HG03432 (cell line): Measurements from ENCODE around the gene PLXNA1.

Experiments
- ATAC-seq: cut with Tn5 transposase; IDR thresholded peaks from one replicate; pipeline ENCODE4 v1.9.1; 2021; ENCODE audit warnings: mild to moderate bottlenecking, moderate library complexity; ENCODE audit not compliant: unreplicated experiment

The PLXNA1 gene

GRCh38 chr3:126952983-126953660 is 29.8 kb upstream of the PLXNA1 start:
- no peak for ATAC-seq

DNA sequence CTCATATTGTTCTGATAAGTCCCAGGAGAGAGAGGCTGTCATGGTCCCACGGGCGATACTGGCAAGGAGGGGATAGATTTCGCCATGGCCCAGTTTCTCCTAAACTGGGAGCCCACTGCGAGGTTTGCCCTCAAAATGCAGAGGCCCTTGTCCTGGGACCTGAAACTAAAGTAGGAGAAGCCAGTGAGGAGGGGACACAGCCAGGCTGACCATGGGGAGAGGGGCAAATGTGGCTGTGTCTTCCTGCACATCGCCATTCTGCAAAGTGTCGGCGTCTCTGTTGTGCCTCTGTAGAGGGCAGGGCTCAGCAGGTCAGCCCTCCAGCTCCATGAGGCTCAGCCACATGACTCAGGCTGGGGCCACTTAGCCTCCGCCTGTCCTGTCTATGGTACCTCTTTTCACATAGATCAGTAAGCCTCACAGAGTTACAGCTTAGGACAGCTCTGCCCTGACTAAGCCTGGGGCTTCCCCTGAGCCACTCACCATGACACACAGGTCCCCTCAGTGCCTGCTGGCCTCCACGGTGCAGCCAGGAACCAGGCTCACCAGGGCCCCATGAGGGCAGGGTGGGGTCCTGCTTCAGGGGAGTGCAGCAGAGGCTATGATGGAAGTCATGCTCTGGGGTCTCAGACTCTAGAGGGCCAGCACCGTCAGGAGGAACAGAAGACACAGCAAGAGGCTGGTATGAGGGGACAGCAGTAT is 28.6 kb upstream of the PLXNA1 start:
- peak; percentile 73 for ATAC-seq

- ATAC-seq, result peak; percentile 80
These were observed 27.7 kb upstream of the PLXNA1 start for GRCh38 chr3:126955004-126955790.

- ATAC-seq, result no peak
These were observed 26.6 kb upstream of the PLXNA1 start for GRCh38 chr3:126956361-126956760.

GRCh38 chr3:126956866-126957650 is 25.9 kb upstream of the PLXNA1 start:
- no peak for ATAC-seq

DNA sequence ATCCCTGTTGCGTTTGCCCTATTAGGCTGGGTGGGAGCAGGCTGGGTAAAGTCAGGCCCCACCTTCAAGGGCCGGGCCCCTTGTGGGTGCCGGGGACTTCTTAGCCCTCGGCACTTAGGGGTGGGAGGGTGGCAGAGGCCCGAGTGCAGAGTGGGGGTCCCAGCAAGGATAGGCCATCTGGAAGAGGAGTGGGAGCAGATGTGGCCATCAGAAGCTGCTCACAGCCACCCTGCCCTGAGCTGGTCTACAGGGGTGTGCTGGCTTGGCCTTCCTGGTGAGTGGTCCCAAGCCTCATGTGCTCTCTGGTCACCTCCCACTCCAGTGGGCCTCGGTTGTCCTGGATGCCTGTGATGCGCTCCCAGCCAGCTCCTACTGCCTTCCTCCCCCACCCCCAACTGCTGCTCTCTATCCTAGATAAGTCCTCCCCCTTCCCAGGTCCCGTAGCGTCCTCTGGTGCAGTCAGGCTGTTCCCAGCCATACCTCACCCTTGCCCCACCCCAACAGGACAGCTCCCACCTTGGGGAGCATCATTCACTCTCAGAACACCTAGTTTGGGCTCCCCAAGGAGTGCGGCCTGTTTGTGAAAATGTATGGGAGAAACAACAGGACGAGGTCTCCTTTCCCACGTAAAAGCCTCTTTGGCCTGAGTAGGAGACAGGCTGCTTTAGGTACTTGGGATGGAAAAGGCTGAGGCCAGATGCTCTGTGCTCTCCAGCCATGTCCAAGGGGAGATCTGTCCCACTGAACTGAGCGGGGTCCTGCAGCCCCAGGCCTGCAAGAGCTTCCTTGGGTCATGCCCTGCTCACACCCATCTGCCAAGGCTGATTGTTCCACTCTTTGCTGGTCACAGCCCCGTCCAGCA is 24.9 kb upstream of the PLXNA1 start:
- no peak for ATAC-seq

- ATAC-seq, result no peak
These were observed 24.3 kb upstream of the PLXNA1 start for GRCh38 chr3:126958638-126959085.

GRCh38 chr3:126959136-126959920 is 23.6 kb upstream of the PLXNA1 start:
- ATAC-seq, result no peak

- ATAC-seq, result no peak
These were observed 22.9 kb upstream of the PLXNA1 start for GRCh38 chr3:126959921-126960603.

DNA sequence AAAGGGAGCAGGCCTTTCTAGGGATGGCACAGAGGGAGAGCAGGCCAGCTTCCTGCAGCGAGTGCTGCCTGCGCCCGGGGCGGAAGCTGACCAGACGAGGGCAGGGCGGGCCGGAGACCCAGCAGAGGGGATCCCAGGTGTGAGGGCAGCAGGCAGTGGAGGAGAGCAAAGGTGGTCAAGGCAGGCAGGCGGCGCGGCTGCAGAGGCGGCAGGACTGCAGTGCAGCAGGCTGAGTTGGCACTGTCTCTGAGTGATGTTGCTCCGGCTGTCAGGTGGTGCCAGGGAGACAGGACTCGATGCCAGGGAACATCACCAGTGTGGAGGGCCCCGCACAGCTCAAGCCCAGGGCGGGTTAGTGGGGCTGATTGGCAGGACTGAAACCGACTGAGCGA is 22.3 kb upstream of the PLXNA1 start:
- no peak for ATAC-seq

DNA sequence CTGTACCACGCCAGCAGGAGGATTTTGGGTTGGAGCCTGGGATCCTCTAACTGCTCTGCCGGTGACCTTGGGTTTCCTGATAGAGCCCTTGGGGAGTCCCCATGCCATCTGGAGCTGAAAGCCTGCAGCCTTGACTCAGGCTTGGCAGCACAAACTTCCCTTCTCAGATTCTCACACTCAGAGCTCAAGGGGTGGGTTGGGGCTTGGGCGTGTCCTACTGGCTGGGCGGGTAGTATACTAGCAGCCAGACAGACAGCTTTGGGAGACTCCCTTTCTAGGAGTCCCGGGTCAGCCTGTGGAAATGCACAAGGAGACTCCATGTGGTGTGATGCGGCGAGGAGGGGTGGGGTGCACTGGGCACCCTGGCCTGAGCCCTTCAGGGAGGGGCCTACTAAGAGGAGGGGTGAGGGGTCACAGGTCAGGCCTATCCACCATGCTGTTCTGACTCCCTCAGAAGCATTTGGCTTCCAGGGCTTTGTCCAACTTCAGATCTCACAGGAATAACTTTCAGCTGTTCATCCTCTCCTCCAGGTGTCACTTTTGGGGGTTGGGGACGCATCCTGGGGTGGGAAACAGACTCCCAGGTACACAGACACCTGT is 21.6 kb upstream of the PLXNA1 start:
- ATAC-seq, result peak; percentile 83

- no peak for ATAC-seq
These were observed 21.0 kb upstream of the PLXNA1 start for GRCh38 chr3:126961791-126962461.

DNA sequence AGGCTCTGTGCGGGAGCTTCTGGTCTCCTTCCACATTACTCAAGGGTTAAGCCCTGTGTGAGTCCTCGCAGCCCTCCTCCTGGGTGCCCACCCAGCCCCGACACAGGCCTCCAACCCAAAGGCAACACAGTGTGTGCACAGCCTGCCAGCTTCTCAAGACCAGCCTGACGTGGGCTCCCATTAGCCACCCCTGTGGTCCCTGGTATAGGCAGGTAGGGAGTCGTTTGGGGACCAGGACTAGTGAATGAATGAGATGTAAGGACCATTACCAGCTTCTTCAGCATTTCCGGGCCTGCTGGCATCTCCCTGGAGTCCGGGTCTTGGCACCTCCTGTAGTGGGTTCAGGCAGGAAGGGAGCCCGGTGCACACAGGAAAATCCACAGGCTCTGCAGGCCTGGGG is 20.2 kb upstream of the PLXNA1 start:
- no peak for ATAC-seq

- ATAC-seq, result no peak
These were observed 19.4 kb upstream of the PLXNA1 start for GRCh38 chr3:126963261-126964190.

GRCh38 chr3:126964261-126964660 is 18.7 kb upstream of the PLXNA1 start:
- no peak for ATAC-seq

DNA sequence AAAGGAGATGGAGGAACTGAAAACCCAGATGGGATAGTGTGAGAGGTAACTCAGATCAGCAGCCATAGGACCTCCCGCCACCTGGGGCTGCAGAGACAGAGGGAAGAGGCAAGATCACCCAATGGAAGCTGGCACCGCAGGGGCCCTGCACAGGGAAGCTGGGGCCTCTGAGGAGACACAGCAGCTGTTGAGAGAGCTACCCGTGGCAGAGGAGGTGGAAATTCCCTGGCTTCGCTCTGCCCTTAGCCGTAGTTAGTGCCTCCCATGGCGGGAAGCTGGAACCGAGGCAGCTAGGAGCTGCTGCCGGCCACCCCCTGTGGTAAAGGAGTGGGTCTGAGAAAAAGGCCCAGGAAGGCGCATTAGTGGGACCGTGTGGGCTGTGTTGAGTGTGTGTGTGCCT is 18.0 kb upstream of the PLXNA1 start:
- ATAC-seq, result no peak
